ENCODE data around the gene KTN1.

KTN1 gene

GRCh38 chr14:55711175-55711811 is 131.3 kb downstream of the KTN1 start:
- no peak for DNase-seq (ENCODE audit: low read depth, low spot score)

DNA sequence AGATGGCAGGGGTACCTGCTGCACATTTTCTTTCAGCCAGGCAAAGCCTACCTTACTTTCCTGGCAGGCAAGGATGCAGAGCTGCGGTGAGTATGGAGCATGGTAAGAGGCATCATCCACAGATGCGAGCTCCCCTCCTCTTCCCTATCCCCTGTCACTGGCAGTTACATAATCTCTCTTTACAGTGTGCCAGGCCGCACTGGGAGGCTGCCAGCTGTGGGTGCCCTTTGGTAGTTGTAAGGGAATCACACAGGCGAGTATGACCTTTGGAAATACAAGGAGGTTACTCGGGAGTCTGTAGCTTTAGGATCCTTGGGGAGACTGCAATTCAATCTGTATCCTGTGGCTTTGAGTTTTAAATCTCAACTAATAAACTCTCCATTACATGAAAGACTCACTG is 132.5 kb downstream of the KTN1 start:
- no peak for DNase-seq (ENCODE audit: low read depth, low spot score)

GRCh38 chr14:55713486-55713885 is 133.5 kb downstream of the KTN1 start:
- no peak for DNase-seq (ENCODE audit: low read depth, low spot score)

DNA sequence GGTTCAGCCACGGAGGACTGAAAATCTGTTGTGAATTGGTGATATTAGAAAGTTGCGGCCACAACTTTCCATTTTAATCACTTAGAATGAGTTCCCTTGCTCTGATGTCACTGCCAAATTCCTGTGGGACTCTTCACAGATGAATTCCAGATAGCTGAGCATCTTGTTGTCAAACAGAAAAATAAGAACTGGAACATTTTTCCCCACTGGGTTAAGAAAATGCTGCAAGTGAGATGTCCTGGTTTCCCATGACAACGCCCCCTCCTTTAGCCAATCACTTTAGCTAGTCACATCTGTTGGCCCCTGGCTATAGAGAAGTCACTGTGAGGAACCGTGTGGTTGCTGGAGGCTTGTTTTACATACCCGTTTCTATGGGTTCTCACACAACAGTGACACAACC is 135.9 kb downstream of the KTN1 start:
- no peak for DNase-seq (ENCODE audit: low read depth, low spot score)

GRCh38 chr14:55717621-55718020 is 137.6 kb downstream of the KTN1 start:
- DNase-seq (ENCODE audit: low read depth, low spot score): no peak

DNA sequence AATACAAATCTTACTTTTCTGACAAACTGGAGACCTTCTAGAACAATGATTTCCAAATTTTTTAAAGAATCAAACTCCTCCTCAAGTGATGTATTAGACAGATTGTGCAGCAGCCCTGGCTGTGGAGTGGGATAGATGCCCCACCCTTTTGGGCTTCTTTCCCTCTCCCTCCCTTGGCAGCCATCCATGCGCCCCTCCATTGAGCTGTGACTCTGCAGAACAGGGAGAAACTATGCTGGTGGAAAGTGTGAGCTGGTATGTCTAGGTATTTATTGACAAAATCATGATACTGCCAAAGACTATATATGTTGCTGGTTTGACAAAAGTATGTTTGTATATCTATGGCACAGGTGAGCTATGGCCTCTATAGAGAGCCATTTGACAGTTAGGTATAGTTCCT is 138.5 kb downstream of the KTN1 start:
- DNase-seq (ENCODE audit: low read depth, low spot score): no peak

DNA sequence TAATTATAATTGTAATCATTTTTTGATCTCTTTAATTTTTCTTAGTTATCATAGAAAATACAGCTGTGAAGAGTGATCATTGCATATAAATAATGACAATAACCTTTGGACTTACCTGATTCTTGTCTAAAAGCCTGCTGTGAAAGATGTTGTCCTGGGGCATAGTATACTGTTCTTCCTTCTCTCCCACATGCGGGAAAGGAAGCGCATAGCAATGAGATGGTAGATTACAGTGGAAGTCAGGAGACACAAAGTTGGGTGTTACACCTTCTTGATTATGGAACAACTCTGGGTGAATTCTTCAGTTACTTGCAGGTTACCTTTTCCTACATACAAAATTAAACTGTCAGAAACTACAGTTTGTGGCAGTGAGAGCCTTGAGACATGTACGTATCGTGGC is 140.8 kb downstream of the KTN1 start:
- DNase-seq (ENCODE audit: low read depth, low spot score): no peak

- DNase-seq (ENCODE audit: low read depth, low spot score): no peak
Measured at GRCh38 chr14:55721353-55721752, 141.3 kb downstream of the KTN1 start.

- DNase-seq (ENCODE audit: low read depth, low spot score): no peak
Measured at GRCh38 chr14:55722054-55722453, 142.0 kb downstream of the KTN1 start.

DNA sequence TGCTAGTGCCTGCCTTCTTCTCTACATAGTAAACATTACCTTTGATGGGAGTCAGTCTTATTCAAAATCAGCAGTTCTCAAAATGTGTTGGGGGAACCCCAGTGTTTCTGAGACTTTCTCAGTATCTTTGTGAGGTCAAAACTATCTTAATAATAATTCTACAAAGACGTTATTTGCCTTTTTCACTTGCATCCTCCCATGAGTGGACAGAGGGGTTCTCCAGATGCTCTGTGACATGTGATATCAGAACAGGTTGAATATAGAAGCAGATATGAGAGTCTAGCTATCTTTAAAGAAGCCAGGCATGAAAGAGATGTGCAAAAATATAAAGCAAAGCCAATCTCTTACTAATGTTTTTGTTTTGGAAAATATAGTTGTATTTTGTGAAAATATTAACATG is 144.7 kb downstream of the KTN1 start:
- no peak for DNase-seq (ENCODE audit: low read depth, low spot score)

GRCh38 chr14:55730592-55731310 is 150.7 kb downstream of the KTN1 start:
- no peak for DNase-seq (ENCODE audit: low read depth, low spot score)

GRCh38 chr14:55731311-55731872 is 151.4 kb downstream of the KTN1 start:
- DNase-seq (ENCODE audit: low read depth, low spot score): no peak

- DNase-seq (ENCODE audit: low read depth, low spot score): peak; percentile 13
Measured at GRCh38 chr14:55731881-55732498, 152.0 kb downstream of the KTN1 start.

GRCh38 chr14:55733599-55733998 is 153.6 kb downstream of the KTN1 start:
- no peak for DNase-seq (ENCODE audit: low read depth, low spot score)

Data from activated naive CD8-positive, alpha-beta T cell treated with anti-CD3 and anti-CD28 coated beads, Interleukin-2, amount 50 U/mL, for 16 hours (primary cell).